Measurements from ENCODE around the gene BCAR3.
"Not testable (repeated sequence)": the region's sequence is repeated elsewhere in the genome, so short reads cannot be mapped to it uniquely, and the experiment has no call there.

Gene BCAR3

DNA sequence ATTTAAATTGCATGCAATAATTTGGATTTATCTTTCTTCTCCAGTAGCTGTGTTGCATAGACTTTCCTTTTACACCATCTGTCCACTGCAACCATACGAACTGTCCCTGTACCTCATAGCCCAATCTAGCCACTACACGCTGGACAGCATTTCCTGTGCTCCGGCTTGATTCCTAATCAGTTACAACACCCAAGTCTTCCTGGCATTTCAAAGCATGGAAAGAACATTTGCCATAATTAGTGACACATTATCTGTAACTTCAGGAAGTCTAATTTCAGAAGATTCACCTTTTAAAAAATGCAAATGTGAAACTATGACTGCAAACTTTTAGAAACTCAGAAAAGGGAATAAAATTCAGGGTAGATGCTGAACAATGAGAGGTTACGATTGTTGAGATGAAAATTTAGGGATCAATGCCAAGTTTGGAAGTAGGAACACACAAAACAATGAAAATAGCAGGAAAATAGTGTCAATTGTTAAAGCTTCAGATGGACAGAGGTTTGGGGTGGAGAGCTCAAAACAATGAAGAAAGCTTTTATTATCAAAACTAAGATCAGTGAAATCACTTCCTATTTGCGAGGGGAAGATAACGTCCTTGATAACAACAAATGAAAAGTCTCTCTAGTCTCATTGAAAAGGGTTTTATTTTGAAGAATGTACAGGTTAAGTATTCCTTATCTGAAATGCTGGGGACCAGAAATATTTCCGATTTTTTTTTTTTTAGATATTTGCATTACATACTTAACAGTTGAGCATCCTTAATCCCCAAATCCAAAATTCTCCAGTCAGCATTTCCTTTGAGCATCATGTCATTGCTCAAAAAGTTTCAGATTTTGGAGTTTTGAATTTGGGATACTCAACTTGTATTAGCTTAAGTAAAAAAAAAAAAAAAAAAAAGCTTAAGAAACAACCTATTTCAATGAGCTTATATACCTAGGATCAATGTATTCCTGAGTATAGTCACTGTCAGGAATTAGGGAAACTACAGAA lies 126.5 kb downstream of the BCAR3 start:
- no peak for DNase-seq (ENCODE audit: low read depth in 2 of 3, low spot score in 2 of 3)

- not testable (repeated sequence) for DNase-seq (ENCODE audit: low read depth in 2 of 3, low spot score in 2 of 3)
Measured at GRCh38 chr1:93553886-93554490, 127.6 kb downstream of the BCAR3 start.

GRCh38 chr1:93552741-93553455 lies 128.7 kb downstream of the BCAR3 start:
- no peak for DNase-seq (ENCODE audit: low read depth in 2 of 3, low spot score in 2 of 3)

DNA sequence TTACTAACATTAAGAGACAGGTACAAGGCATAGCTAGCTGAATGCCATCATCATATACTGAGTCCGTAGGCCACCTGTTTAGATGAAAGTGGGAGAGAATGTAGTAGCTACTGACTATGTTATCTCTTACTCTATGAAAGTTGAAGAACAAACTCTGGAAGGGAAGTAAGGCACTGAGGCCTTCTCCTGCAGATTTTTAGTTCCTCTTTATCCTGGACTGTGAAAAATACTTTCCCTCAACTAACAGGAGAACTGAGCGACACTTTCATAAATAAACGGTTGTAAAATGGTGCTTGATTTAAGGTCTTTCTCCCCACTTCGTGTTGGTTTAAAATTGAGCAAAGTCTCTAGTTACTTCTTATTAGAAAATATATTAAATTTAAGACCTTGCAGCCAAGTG lies 131.8 kb downstream of the BCAR3 start:
- DNase-seq (ENCODE audit: low read depth in 2 of 3, low spot score in 2 of 3) = no peak

GRCh38 chr1:93549131-93549530 lies 132.5 kb downstream of the BCAR3 start:
- DNase-seq (ENCODE audit: low read depth in 2 of 3, low spot score in 2 of 3) = no peak

GRCh38 chr1:93546162-93546863 lies 135.3 kb downstream of the BCAR3 start:
- no peak for DNase-seq (ENCODE audit: low read depth in 2 of 3, low spot score in 2 of 3)

- no peak for DNase-seq (ENCODE audit: low read depth in 2 of 3, low spot score in 2 of 3)
Measured at GRCh38 chr1:93542398-93542797, 139.2 kb downstream of the BCAR3 start.

DNA sequence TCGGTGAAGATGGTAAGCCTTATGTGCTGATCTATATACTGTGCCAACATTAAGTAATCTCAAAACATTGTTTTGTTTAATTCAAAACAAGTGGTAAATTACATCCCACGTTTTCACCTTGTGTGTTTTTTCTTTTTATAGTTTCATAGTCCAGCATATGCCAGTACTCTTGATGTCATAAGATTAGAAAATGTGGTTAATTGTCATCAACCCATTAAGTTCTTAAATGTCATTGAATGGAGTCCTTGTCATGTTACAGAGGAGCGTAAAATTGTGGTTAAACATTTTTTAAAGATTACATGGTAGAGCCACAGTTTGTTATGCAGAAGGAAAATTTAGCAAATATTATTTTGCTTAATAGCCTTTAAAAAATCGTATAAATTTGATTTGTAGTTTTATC lies 140.6 kb downstream of the BCAR3 start:
- no peak for DNase-seq (ENCODE audit: low read depth in 2 of 3, low spot score in 2 of 3)

DNA sequence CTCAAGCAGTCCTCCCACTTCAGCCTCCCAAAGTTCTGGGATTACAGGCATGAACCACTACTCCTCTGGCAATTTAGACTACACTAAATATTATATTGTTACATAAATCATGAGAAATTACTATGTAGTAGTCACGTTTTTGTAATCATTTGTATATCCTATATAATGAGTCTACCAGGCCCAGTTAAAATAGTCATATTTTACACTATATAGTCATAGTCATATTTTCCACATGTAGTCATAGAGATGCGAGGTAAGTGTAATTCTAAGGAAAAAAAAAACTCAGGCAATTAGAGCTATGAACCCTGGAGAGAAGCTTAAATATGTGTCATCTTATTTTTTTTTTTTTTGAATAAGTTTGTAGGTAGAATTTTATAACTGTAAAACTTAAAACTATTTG lies 143.7 kb downstream of the BCAR3 start:
- no peak for DNase-seq (ENCODE audit: low read depth in 2 of 3, low spot score in 2 of 3)

DNA sequence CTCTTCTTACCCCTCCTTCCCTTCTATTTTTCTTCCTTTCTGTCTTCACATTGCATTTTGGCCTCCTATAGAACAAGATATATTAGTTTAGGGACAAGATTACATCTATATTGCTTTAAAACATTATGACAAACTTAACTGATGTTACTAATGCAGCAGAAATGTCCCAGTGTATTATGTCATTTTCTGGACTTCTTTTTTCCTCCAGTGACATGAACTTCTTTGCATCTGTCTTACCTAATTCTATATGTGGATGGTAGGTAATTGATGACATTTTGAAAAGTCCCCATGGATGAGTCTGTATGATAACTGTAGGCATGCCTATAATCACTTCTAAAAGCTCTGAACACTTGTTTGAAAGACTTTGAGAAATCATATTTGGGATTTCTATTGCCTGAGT lies 144.2 kb downstream of the BCAR3 start:
- DNase-seq (ENCODE audit: low read depth in 2 of 3, low spot score in 2 of 3) = no peak

- no peak for DNase-seq (ENCODE audit: low read depth in 2 of 3, low spot score in 2 of 3)
Measured at GRCh38 chr1:93533677-93534076, 148.0 kb downstream of the BCAR3 start.

DNA sequence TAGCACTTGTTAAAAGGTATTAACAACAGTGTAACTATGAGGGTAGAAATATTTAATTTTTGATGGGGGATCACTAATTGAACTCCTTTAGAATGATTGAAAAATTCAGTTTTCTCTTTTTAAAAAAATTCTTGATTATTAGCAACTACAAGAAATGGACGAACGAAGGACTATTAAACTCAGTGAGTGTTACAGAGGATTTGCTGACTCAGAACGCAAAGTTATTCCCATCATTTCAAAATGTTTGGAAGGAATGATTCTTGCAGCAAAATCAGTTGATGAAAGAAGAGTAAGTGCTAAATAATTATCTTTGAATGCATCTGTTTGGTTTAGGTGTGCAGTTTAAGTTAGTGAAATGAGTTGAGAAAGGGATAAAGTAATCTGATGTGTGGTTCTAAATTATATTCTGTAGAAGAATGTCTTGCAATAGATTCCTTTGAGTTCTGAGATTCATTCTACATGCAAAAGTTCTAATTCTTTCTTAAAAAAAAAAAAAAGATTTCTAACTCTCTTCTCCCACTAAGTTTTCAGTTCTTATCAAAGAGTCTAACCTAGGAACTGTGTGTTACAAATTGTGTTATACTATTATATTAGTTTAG lies 148.8 kb downstream of the BCAR3 start:
- DNase-seq (ENCODE audit: low read depth in 2 of 3, low spot score in 2 of 3) = no peak

- no peak for DNase-seq (ENCODE audit: low read depth in 2 of 3, low spot score in 2 of 3)
Measured at GRCh38 chr1:93531193-93531592, 150.4 kb downstream of the BCAR3 start.

GRCh38 chr1:93528412-93528811 lies 153.2 kb downstream of the BCAR3 start:
- no peak for DNase-seq (ENCODE audit: low read depth in 2 of 3, low spot score in 2 of 3)

DNA sequence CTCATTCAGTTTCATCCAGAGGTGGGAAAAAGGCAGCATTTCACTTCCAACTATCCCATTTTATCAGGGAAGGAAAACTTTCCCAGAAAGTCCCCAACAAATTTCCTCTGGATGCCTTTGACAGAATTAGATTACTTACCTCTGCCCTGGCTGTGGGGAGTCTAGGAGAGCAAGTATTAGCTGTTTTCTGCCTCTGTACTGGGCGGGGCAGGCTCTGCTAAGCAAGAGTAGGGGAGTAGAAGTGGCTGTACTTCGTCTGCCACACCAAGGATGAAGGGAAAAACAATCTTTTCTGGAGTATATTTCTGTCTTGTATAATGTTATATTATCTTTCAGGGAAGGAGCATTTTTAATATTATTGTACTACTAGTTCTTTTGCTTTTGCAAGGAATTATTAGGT lies 155.2 kb downstream of the BCAR3 start:
- no peak for DNase-seq (ENCODE audit: low read depth in 2 of 3, low spot score in 2 of 3)

GRCh38 chr1:93525431-93525830 lies 156.2 kb downstream of the BCAR3 start:
- no peak for DNase-seq (ENCODE audit: low read depth in 2 of 3, low spot score in 2 of 3)

- DNase-seq (ENCODE audit: low read depth in 2 of 3, low spot score in 2 of 3) = no peak
Measured at GRCh38 chr1:93522721-93523120, 158.9 kb downstream of the BCAR3 start.

GRCh38 chr1:93521618-93522017 lies 160.0 kb downstream of the BCAR3 start:
- no peak for DNase-seq (ENCODE audit: low read depth in 2 of 3, low spot score in 2 of 3)

- DNase-seq (ENCODE audit: low read depth in 2 of 3, low spot score in 2 of 3) = no peak
Measured at GRCh38 chr1:93519199-93519829, 162.3 kb downstream of the BCAR3 start.

DNA sequence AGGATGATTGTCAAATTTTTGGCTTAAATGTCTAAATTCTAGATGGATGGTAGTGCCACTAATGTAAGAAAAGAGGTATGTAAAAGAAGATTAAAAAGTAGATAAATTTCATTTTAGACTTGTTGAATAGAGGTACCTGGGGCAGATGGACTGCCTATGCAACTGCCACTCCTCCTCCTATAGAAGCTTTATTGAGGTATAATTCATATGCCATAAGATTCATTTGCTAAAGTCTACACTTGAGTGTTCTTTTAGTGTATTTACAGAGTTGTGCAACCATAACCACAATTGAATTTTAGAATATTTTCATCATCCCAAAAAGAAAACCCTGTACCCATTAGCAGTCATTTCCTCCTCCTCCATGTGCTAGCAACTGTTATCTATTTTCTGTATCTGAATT lies 163.1 kb downstream of the BCAR3 start:
- DNase-seq (ENCODE audit: low read depth in 2 of 3, low spot score in 2 of 3) = no peak

Data from activated CD8-positive, alpha-beta memory T cell treated with anti-CD3 and anti-CD28 coated beads for 48 hours (primary cell).